ENCODE measurements around the gene CPTP.

CPTP gene

GRCh38 chr1:1302951-1303509 lies 21.6 kb upstream of the CPTP start:
- Histone ChIP-seq H3K36me3 (ENCODE audit: control insufficient read depth, insufficient read depth, low read length) (no peaks in the 10 kb centered on the region), H3K4me3 (ENCODE audit: low read depth, low read length) (no peak overlapping the region), H3K9me3 (ENCODE audit: control insufficient read depth, insufficient read depth, low read length) (no peaks in the 10 kb centered on the region), H3K27ac (ENCODE audit: low read depth, low read length) (no peak overlapping the region), H3K4me1 (ENCODE audit: control insufficient read depth, insufficient read depth, low read length) (peaks cover 29% of the 10 kb centered on the region), H3K9ac (ENCODE audit: low read depth, low read length) (no peak overlapping the region), H3K27me3 (ENCODE audit: control insufficient read depth, insufficient read depth, low read length) (no peaks in the 10 kb centered on the region; the same call in 1 of the 2 replicates)

DNA sequence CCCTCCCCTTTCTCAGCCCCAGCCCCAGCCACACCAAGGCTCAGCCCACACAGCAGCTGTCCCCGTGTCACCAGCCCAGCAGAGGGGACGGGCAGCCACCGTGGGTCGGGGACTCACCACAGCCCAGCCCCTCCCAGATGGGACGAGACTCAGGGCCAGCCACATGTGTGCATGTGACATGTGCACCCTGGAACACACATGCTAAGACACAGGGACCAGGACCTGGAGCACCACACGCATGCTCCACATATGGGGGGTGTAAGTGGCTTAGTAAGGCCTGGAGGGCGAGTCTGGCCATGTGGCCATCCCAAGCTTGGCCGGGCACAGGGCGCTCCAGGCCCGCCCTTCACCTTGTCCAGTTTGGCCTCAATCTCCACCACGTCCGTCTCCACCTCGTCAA lies 20.9 kb upstream of the CPTP start:
- peaks cover 29% of the 10 kb centered on the region for H3K4me1 ChIP-seq (ENCODE audit: control insufficient read depth, insufficient read depth, low read length)
- no peaks in the 10 kb centered on the region for H3K36me3 ChIP-seq (ENCODE audit: control insufficient read depth, insufficient read depth, low read length)
- H3K4me3 ChIP-seq (ENCODE audit: low read depth, low read length) = no peak overlapping the region
- H3K27ac ChIP-seq (ENCODE audit: low read depth, low read length) = no peak overlapping the region
- H3K9ac ChIP-seq (ENCODE audit: low read depth, low read length) = no peak overlapping the region
- H3K27me3 ChIP-seq (ENCODE audit: control insufficient read depth, insufficient read depth, low read length) = no peaks in the 10 kb centered on the region; the same call in 1 of the 2 replicates
- H3K9me3 ChIP-seq (ENCODE audit: control insufficient read depth, insufficient read depth, low read length) = no peaks in the 10 kb centered on the region

DNA sequence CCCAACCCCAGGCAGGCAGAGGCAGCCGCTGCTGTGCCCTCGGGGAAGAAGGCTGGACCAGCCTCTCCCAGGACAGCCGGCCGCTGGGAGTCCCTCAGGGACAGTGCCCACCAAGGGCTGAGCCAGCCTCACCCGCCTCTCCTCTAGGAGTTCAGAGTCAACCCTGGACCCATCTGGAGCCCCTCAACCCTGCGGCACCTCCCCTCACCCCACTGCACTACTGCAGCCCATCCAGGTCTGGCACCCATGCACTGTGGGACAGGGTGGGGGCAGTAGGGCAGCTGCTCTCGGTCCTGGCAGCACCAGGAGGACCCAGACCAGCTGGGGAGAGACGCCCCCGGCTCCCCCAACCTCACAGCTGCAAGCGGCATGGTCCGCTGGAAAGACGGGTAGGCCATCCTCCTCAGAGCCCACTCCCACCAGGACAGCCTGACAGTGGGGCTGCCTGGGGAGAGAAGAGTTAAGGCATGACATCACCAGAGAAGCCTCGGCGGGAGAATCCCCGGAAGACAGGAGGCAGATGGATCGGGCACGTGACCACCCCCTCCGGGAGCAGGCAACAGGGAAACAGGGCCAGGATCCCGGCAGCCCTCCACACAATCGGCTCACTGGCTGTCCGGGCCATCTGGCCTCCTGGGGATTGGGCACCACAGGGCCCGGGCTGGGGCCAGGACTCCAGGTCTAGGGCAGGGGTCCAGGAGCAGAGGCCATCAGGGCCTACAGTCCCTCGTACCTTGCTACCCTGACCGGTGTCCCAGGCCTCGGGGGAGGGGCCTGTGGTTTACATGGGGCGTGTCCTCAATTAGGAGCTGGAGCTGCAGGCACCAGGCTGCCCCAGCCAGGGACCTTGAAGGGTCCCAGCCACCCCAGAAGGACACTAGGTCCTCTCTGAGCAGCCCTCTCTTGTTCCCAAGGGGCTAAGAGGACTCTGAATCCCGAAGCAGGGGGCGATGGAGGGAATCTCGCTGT lies 20.0 kb upstream of the CPTP start:
- 0 out of 2 replicates have a peak overlapping the region, but pooled peaks have one; percentile 28 for H3K9ac ChIP-seq (ENCODE audit: low read depth, low read length)
- H3K27me3 ChIP-seq (ENCODE audit: control insufficient read depth, insufficient read depth, low read length) = no peaks in the 10 kb centered on the region; the same call in 1 of the 2 replicates
- H3K4me3 ChIP-seq (ENCODE audit: low read depth, low read length) = peak overlapping the region; percentile 47
- no peaks in the 10 kb centered on the region for H3K9me3 ChIP-seq (ENCODE audit: control insufficient read depth, insufficient read depth, low read length)
- peaks cover 32% of the 10 kb centered on the region for H3K4me1 ChIP-seq (ENCODE audit: control insufficient read depth, insufficient read depth, low read length)
- peak overlapping the region; percentile 78 for H3K27ac ChIP-seq (ENCODE audit: low read depth, low read length)
- H3K36me3 ChIP-seq (ENCODE audit: control insufficient read depth, insufficient read depth, low read length) = no peaks in the 10 kb centered on the region

- 0 out of 2 replicates have a peak overlapping the region, but pooled peaks have one; percentile 33 for H3K9ac ChIP-seq (ENCODE audit: low read depth, low read length)
- peak overlapping the region; percentile 78 for H3K27ac ChIP-seq (ENCODE audit: low read depth, low read length)
- H3K27me3 ChIP-seq (ENCODE audit: control insufficient read depth, insufficient read depth, low read length) = no peaks in the 10 kb centered on the region; the same call in 1 of the 2 replicates
- peaks cover 38% of the 10 kb centered on the region for H3K4me1 ChIP-seq (ENCODE audit: control insufficient read depth, insufficient read depth, low read length)
- H3K36me3 ChIP-seq (ENCODE audit: control insufficient read depth, insufficient read depth, low read length) = peaks cover 6% of the 10 kb centered on the region
- H3K9me3 ChIP-seq (ENCODE audit: control insufficient read depth, insufficient read depth, low read length) = no peaks in the 10 kb centered on the region
- H3K4me3 ChIP-seq (ENCODE audit: low read depth, low read length) = peak overlapping the region; percentile 47; the same call in 1 of the 2 replicates
Measured at GRCh38 chr1:1305300-1306069, 19.1 kb upstream of the CPTP start.

DNA sequence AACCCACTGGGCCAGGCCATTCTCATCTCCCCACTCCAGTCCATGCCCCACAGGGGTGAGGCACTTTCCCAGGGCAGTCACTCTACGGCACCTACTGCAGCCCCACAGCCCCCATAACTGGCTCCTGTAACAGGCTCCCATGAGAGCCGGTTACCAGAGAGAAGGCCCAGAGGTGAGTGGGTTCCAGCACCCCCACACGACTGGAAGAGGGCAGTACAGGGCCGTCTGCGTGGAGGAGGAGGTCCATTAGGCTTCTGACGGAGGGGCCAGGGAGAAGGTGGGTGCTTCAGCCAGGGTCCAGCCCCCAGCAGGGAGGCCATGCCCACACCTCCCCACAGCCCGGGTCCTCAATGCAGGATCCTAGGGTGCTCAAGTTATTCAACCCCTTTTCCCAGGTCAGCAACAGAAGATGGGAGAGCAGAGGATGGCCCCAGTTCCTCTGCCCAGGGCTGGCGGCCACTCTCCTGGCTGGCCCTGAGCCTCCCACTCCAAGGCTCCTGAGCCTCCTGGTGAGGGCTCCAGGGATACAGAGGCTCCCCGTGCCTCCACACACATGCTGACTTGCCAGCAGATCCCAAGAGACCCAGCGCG lies 18.4 kb upstream of the CPTP start:
- Histone ChIP-seq H3K36me3 (ENCODE audit: control insufficient read depth, insufficient read depth, low read length) (peaks cover 13% of the 10 kb centered on the region), H3K4me1 (ENCODE audit: control insufficient read depth, insufficient read depth, low read length) (peaks cover 38% of the 10 kb centered on the region), H3K4me3 (ENCODE audit: low read depth, low read length) (no peak overlapping the region; the same call in 1 of the 2 replicates), H3K9me3 (ENCODE audit: control insufficient read depth, insufficient read depth, low read length) (no peaks in the 10 kb centered on the region), H3K27me3 (ENCODE audit: control insufficient read depth, insufficient read depth, low read length) (no peaks in the 10 kb centered on the region; the same call in 1 of the 2 replicates), H3K27ac (ENCODE audit: low read depth, low read length) (peak overlapping the region; percentile 78), H3K9ac (ENCODE audit: low read depth, low read length) (no peak overlapping the region)

- Histone ChIP-seq H3K4me3 (ENCODE audit: low read depth, low read length) (peak overlapping the region; percentile 75), H3K9ac (ENCODE audit: low read depth, low read length) (no peak overlapping the region), H3K27ac (ENCODE audit: low read depth, low read length) (no peak overlapping the region), H3K9me3 (ENCODE audit: control insufficient read depth, insufficient read depth, low read length) (no peaks in the 10 kb centered on the region), H3K27me3 (ENCODE audit: control insufficient read depth, insufficient read depth, low read length) (no peaks in the 10 kb centered on the region; the same call in 1 of the 2 replicates), H3K36me3 (ENCODE audit: control insufficient read depth, insufficient read depth, low read length) (peaks cover 19% of the 10 kb centered on the region), H3K4me1 (ENCODE audit: control insufficient read depth, insufficient read depth, low read length) (peaks cover 38% of the 10 kb centered on the region)
Measured at GRCh38 chr1:1306661-1307260, 17.8 kb upstream of the CPTP start.

GRCh38 chr1:1307261-1307922 lies 17.2 kb upstream of the CPTP start:
- no peaks in the 10 kb centered on the region for H3K9me3 ChIP-seq (ENCODE audit: control insufficient read depth, insufficient read depth, low read length)
- H3K4me1 ChIP-seq (ENCODE audit: control insufficient read depth, insufficient read depth, low read length) = peaks cover 38% of the 10 kb centered on the region
- peaks cover 25% of the 10 kb centered on the region for H3K36me3 ChIP-seq (ENCODE audit: control insufficient read depth, insufficient read depth, low read length)
- peak overlapping the region; percentile 28; the same call in 1 of the 2 replicates for H3K9ac ChIP-seq (ENCODE audit: low read depth, low read length)
- H3K27me3 ChIP-seq (ENCODE audit: control insufficient read depth, insufficient read depth, low read length) = no peaks in the 10 kb centered on the region; the same call in 1 of the 2 replicates
- peak overlapping the region; percentile 75 for H3K4me3 ChIP-seq (ENCODE audit: low read depth, low read length)
- H3K27ac ChIP-seq (ENCODE audit: low read depth, low read length) = peak overlapping the region; percentile 40

DNA sequence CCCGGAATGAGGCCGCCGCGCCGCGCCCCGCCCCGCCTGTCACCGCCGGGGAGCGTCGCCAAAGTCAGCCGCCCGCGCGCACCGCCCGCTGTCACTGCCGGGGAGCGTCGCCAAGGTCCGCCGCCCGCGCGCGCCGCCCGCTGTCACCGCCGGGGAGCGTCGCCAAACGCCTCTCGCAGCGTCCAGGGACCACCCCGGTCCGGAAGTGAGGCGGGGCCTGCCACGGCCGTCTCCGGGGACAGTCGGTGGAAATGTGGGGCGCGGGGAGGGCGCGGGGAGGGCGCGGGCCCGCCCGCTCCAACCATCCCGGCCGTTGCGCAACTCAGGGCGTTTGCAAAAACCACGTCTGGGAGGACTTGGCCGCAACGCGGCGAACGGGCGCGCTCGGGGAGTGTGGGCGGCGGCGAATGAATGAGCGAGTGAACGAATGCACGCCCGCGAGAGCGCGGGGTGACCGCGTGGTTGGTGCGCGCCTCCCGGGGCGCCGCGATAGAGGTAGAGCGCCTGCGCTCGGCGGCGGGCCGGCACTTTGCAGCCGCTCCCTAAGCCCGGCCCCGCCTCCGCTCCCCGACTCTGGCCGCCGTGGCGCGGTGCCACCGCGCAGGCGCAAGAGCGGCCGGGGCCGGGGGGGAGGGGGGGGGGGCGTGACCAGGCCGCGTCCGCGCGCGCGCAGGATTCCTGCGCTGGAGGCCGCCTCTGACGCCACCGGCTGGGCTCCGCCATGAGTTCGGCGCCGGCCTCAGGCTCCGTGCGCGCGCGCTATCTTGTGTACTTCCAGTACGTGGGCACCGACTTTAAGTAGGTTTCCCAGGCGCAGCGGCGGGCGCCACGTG lies 16.5 kb upstream of the CPTP start, which contains the start of the genes ACAP3 and PUSL1:
Gene ACAP3 (minus strand): TSS at position 8 of the 833 bp plus-strand sequence. CDS start 115 bp downstream, outside the sequence.
Gene PUSL1 (plus strand): TSS at position 675 of the 833 bp plus-strand sequence. CDS start 47 bp downstream, at position 722.
- Histone ChIP-seq H3K4me3 (ENCODE audit: low read depth, low read length) (peak within 1 kb of the TSS; percentile 75), H3K9ac (ENCODE audit: low read depth, low read length) (peak within 1 kb of the TSS; percentile 57; the same call in 1 of the 2 replicates), H3K36me3 (ENCODE audit: control insufficient read depth, insufficient read depth, low read length) (peaks cover 32% of the 10 kb centered on the region), H3K27me3 (ENCODE audit: control insufficient read depth, insufficient read depth, low read length) (no peaks in the 10 kb centered on the region; the same call in 1 of the 2 replicates), H3K27ac (ENCODE audit: low read depth, low read length) (peak within 1 kb of the TSS; percentile 86), H3K4me1 (ENCODE audit: control insufficient read depth, insufficient read depth, low read length) (peaks cover 38% of the 10 kb centered on the region), H3K9me3 (ENCODE audit: control insufficient read depth, insufficient read depth, low read length) (no peaks in the 10 kb centered on the region)

GRCh38 chr1:1308756-1309250 lies 15.8 kb upstream of the CPTP start:
- Histone ChIP-seq H3K27me3 (ENCODE audit: control insufficient read depth, insufficient read depth, low read length) (no peaks in the 10 kb centered on the region; the same call in 1 of the 2 replicates), H3K27ac (ENCODE audit: low read depth, low read length) (peak overlapping the region; percentile 85), H3K4me3 (ENCODE audit: low read depth, low read length) (peak overlapping the region; percentile 75), H3K4me1 (ENCODE audit: control insufficient read depth, insufficient read depth, low read length) (peaks cover 38% of the 10 kb centered on the region), H3K9me3 (ENCODE audit: control insufficient read depth, insufficient read depth, low read length) (no peaks in the 10 kb centered on the region), H3K9ac (ENCODE audit: low read depth, low read length) (peak overlapping the region; percentile 57; the same call in 1 of the 2 replicates), H3K36me3 (ENCODE audit: control insufficient read depth, insufficient read depth, low read length) (peaks cover 39% of the 10 kb centered on the region)
